ENCODE data around the gene ATP11C.
"Not testable (repeated sequence)": the region's sequence is repeated elsewhere in the genome, so short reads cannot be mapped to it uniquely, and the experiment has no call there.

Gene ATP11C

GRCh38 chrX:139851730-139852129 is 81.1 kb downstream of the ATP11C start:
- no peak for DNase-seq

- no peak for DNase-seq
Measured at GRCh38 chrX:139850968-139851367, 81.9 kb downstream of the ATP11C start.

GRCh38 chrX:139844884-139845283 is 88.0 kb downstream of the ATP11C start:
- DNase-seq, result no peak

GRCh38 chrX:139844163-139844562 is 88.7 kb downstream of the ATP11C start:
- no peak for DNase-seq

GRCh38 chrX:139842326-139843185 is 90.3 kb downstream of the ATP11C start:
- DNase-seq, result no peak

- not testable (repeated sequence) for DNase-seq
Measured at GRCh38 chrX:139836335-139836734, 96.5 kb downstream of the ATP11C start.

- no peak for DNase-seq
Measured at GRCh38 chrX:139834879-139835278, 98.0 kb downstream of the ATP11C start.

- DNase-seq, result no peak
Measured at GRCh38 chrX:139832718-139833309, 100.0 kb downstream of the ATP11C start.

GRCh38 chrX:139831675-139832456 is 101.0 kb downstream of the ATP11C start:
- no peak for DNase-seq

GRCh38 chrX:139831017-139831416 is 101.8 kb downstream of the ATP11C start:
- no peak for DNase-seq

- no peak for DNase-seq
Measured at GRCh38 chrX:139828830-139829229, 104.0 kb downstream of the ATP11C start.

GRCh38 chrX:139828033-139828432 is 104.8 kb downstream of the ATP11C start:
- DNase-seq, result no peak

- no peak for DNase-seq
Measured at GRCh38 chrX:139826065-139827044, 106.5 kb downstream of the ATP11C start.

GRCh38 chrX:139825618-139826017 is 107.2 kb downstream of the ATP11C start:
- DNase-seq, result no peak

- no peak for DNase-seq
Measured at GRCh38 chrX:139823806-139824205, 109.0 kb downstream of the ATP11C start.

- DNase-seq, result no peak
Measured at GRCh38 chrX:139820358-139820984, 112.4 kb downstream of the ATP11C start.

GRCh38 chrX:139816204-139816603 is 116.6 kb downstream of the ATP11C start:
- no peak for DNase-seq

GRCh38 chrX:139815771-139816170 is 117.1 kb downstream of the ATP11C start:
- no peak for DNase-seq

- DNase-seq, result no peak
Measured at GRCh38 chrX:139811942-139812629, 120.8 kb downstream of the ATP11C start.

GRCh38 chrX:139804482-139804881 is 128.4 kb downstream of the ATP11C start:
- no peak for DNase-seq

GRCh38 chrX:139803224-139803623 is 129.6 kb downstream of the ATP11C start:
- no peak for DNase-seq

Measured in CD4-positive, alpha-beta T cell treated with Interleukin-17A for 4 hours (primary cell).